Activated effector memory CD4-positive, alpha-beta T cell treated with Interleukin-2 at 50 U/mL for 16 hours (primary cell): ENCODE data around the gene NKAIN1.
"Not testable (repeated sequence)": the region's sequence is repeated elsewhere in the genome, so short reads cannot be mapped to it uniquely, and the experiment has no call there.

Experiments
- DNase-seq: peaks from one replicate; pipeline ENCODE4 v3.0.0-alpha.2; 2020

The NKAIN1 gene

DNA sequence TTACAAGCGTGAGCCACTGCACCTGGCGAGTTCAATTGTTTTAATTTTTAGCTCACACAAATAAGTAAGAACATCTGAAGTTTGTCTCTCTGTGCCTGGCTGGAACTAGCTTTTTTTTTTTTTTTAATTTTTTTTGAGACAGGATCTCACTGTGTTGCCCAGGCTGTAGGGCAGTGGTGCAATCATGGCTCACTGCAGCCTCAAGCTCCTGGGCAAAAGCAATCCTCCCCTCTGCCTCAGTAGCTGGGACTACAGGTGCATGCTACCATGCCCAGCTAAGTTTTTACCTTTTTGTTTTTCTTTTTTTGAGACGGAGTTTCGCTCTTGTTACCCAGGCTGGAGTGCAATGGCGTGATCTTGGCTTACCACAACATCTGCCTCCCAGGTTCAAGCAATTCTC is 7.9 kb downstream of the NKAIN1 start:
- DNase-seq, result no peak

DNA sequence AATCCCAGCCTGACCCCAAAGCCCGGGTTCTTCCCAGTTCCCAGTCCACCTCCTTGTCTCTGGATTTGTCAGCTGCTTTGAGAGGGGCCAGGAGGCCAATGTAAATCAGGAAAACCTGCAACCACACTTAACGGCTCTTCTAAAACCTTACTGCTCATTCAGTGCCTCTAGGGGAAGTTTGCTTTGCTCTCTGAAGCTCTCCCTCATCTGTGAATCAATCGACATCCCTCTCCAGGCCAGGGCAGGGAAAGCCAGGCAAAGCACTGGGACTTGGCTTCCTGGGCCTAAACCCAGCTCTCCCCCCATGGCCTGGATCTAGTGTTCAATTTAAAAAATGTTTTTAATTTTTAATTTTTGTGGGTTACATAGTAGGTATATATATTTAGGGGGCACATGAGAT is 9.3 kb downstream of the NKAIN1 start:
- no peak for DNase-seq

DNA sequence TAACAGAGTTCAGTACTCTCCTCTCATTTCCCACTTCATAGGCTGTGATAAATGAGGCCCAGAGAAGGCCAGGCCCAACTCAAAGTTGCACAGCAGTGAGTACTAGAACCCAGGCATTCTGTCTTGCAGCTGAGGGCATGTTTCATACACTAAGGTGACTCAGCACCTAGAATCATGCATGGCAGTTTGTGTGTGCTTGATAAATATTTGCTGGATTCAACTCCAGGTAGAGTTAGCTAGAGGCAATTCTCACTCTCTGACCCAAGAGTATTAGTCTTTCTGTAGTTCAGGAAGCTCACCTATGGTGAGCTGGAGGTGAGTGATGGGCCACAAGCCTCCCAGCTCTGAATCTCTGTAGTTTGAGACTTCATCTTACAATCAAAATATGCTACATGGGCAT is 10.7 kb downstream of the NKAIN1 start:
- no peak for DNase-seq

DNA sequence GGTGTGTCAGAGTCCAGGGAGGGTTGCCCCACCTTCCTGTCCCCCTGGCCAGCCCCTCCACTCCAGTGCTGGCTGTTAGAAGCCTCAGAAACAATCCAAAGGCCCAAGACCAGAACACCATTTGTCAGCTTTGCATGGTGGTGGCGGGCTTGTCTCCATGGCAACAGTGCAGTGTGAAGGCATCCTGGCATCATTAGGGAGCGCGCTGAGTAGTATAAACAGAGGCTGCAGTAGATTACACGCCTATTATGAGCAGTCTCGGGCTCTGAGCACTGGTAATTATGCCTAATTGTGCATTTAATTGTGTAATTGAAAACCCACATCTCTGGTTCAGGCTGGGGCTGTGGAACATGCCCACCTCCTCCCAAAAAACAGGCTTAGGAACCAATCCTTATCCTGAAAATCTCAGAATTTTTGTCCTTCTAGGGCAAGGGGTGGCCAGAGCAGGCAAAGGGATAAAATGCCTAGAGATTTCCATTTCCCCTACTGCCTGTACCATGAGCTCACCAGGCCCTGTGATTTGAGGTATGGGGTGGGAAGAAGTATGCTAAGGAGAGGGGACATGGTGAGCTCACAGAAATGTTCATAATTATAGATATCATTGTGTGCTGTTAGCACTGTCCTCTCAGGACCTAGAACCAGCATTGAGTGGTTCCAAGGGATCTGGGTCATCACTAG is 11.7 kb downstream of the NKAIN1 start:
- DNase-seq, result no peak

DNA sequence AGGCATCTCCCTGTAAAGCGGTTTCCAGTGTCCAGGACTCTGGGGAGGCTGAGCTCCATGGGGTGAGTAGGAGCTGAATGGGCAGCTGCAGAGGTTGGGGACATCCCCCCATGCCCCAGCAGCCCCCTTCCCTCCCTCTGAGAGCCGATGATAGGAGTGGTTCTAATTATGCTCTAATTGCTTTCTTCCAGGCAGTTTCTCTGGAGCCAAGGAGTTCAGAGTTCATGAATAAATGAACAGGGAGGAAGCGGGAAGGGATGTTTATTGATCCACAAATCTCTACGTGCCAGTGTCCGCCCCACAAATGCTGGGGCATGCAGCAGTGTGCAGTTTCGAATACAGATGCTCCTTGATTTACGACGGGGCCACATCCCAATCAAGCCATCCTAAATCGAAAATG is 15.6 kb downstream of the NKAIN1 start:
- DNase-seq, result no peak

DNA sequence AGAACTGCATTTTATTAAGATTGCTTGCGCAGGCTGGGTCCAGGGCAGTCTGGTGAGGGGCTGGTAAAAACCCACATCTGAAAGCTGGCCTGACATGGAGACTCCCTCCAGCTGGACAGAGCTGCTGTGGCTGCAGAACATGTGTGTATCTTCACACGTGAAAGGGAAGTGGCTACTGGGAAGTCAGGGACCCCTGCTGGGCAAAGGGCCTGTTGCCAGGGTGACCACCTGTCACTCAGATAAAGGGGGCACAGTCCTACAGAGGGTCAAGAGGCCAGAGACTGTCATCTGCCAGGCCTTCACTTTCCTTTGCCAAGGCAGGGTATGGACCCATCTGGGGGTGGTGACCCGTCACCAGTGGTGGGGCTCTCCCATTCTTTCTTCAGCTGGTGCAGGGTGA is 17.5 kb downstream of the NKAIN1 start:
- DNase-seq, result no peak

- DNase-seq, result no peak
Observed at GRCh38 chr1:31221072-31221471, 18.6 kb downstream of the NKAIN1 start.

- DNase-seq, result no peak
Observed at GRCh38 chr1:31219489-31219888, 20.2 kb downstream of the NKAIN1 start.

- DNase-seq, result no peak
Observed at GRCh38 chr1:31218705-31219104, 21.0 kb downstream of the NKAIN1 start.

DNA sequence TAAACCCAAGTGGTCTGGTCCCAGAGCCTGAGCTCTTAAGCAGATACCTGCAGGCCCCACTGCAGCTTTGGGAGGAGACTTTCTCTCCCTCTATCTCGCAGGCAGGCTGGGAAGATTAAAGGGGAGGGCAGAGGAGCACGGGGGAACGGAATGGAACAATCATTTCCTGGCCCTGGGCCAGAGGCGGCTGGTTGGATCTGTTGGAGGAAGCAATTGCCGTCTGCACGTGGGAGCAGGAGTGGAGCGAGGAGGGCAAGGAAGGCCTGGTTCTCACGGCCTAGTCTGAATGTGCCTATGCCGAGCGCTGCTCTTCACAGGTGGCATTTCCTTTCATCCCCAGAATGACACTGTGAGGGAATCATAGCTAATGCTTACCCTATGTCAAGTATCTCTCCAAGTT is 23.7 kb downstream of the NKAIN1 start:
- no peak for DNase-seq

GRCh38 chr1:31215065-31215570 is 24.6 kb downstream of the NKAIN1 start:
- no peak for DNase-seq

DNA sequence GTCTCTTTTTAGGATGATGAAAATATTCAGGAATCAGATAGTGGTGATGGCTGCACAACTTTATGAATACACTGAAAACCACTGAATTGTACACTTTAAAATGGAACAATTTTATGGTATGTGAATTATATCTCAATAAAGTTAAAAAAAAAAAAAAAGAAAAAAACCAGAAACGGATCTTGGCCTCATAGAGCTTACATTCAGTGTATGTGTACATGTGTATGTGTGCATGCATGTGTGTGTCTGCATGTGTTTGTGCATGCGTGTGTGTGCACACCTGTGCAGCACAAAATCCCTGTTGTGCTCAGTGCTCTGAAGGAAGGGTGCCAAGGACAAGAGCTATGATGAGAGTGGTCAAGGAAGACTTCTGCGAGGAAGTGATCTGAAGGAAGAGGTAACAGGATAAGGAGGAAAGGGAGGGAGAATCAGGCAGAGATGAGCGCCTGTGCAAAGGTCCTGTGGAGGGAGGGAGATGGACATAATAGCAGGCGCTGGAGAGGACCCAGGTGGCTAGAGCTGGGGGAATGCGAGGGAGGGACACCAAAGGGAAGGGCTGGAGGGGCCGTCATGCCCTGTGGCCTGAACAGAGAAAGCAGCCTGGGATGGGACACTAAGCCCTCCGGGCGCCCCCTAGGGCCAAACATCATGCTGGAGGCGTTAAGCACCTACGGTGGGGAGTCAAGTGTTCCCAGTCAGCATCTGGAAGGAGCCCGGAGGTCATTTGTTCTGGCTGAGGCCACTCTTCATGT is 25.2 kb downstream of the NKAIN1 start:
- DNase-seq, result no peak

GRCh38 chr1:31208361-31208945 is 31.2 kb downstream of the NKAIN1 start:
- no peak for DNase-seq

GRCh38 chr1:31207569-31207968 is 32.1 kb downstream of the NKAIN1 start:
- DNase-seq, result no peak

DNA sequence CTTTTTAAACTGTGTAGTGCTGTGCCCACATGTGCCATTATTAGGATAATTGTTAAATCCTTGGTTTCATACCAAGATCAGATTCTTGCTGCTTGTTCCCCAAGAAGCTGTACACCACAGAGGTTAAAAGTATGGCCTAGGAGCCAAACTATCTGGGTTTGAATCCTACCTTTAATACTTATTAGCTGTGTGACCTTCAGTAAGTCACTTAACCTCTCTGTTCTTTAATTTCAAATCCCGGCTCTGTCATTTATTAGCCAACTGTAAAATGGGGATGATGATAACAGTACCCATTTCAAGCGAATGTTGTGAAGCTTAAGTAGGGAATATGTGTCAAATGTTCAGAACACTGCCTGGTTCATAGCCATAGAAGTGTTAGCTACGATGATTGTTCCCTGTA is 32.6 kb downstream of the NKAIN1 start:
- DNase-seq, result no peak

- DNase-seq, result no peak
Observed at GRCh38 chr1:31203215-31203614, 36.5 kb downstream of the NKAIN1 start.

- no peak for DNase-seq
Observed at GRCh38 chr1:31201931-31202360, 37.7 kb downstream of the NKAIN1 start.

- no peak for DNase-seq
Observed at GRCh38 chr1:31199949-31200348, 39.7 kb downstream of the NKAIN1 start.

GRCh38 chr1:31199236-31199790 is 40.4 kb downstream of the NKAIN1 start:
- DNase-seq, result no peak

DNA sequence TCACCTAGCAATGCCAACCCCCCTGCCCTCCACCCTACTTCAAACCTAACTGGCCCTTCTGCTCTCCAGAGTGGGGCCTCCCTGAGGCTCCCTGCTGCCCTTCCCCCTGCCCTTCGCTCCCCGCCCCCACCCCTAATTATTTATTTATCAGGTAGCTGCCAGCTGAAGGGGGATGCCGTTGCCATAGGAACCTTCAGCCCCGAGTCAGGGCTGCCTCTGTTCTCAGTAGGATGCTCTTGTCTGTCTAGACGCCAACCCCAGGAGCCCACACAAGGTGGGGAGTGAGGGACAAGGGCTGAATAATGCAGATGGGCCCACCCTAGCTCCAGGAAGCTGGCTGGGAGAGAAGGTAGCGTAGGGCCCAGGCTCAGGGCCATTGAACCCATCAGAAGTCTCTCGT is 41.1 kb downstream of the NKAIN1 start:
- no peak for DNase-seq

- DNase-seq, result no peak
Observed at GRCh38 chr1:31198150-31198549, 41.5 kb downstream of the NKAIN1 start.

GRCh38 chr1:31196685-31197084 is 43.0 kb downstream of the NKAIN1 start:
- DNase-seq, result no peak

DNA sequence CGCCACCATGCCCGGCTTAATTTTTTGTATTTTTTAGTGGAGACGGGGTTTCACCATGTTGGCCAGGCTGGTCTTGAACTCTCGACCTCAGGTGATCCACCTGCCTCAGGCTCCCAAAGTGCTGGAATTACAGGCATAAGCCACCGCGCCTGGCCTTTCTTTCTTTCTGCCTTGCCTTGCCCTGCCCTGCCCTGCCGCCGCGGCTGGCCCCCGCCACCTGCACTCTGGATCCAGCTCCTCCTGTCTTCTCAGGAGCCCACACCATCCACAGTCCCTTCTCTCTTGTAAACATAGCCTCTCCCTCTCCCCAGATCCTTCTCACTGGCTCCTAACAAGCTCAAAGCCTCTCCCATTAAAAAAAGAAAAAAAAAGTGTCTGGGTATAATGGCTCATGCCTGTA is 44.4 kb downstream of the NKAIN1 start:
- not testable (repeated sequence) for DNase-seq

GRCh38 chr1:31193729-31194128 is 46.0 kb downstream of the NKAIN1 start:
- DNase-seq, result no peak
